ENCODE measurements around the gene SNRNP200. TPM values are rescaled to one million over a fixed set of nuclear protein-coding genes. Genes with fewer than 3 reads are reported as not detected.

SNRNP200 gene
- total RNA-seq, 2 experiments from 2014 or later, result 196 to 202 TPM

- H3K9me3 Mint-ChIP-seq, result no peaks in the 10 kb centered on the region
- no peaks in the 10 kb centered on the region for H3K27me3 Mint-ChIP-seq
- peaks cover 27% of the 10 kb centered on the region for H3K36me3 Mint-ChIP-seq
- H3K27ac Mint-ChIP-seq, result peak overlapping the region; percentile 70
- H3K4me3 Mint-ChIP-seq, result peak overlapping the region; percentile 54
- H3K4me1 Mint-ChIP-seq, result peaks cover 56% of the 10 kb centered on the region
- no peak for DNase-seq
Observed at GRCh38 chr2:96256611-96257113, 48.7 kb downstream of the SNRNP200 start.

GRCh38 chr2:96254571-96254970 is 50.8 kb downstream of the SNRNP200 start:
- DNase-seq, result no peak
- Mint-ChIP-seq H3K36me3 (peaks cover 25% of the 10 kb centered on the region), H3K9me3 (no peaks in the 10 kb centered on the region), H3K27ac (no peak overlapping the region), H3K4me1 (peaks cover 44% of the 10 kb centered on the region), H3K27me3 (no peaks in the 10 kb centered on the region), H3K4me3 (no peak overlapping the region)

- no peak for DNase-seq
- Mint-ChIP-seq H3K9me3 (no peaks in the 10 kb centered on the region), H3K27ac (no peak overlapping the region), H3K36me3 (peaks cover 25% of the 10 kb centered on the region), H3K27me3 (no peaks in the 10 kb centered on the region), H3K4me3 (no peak overlapping the region), H3K4me1 (peaks cover 33% of the 10 kb centered on the region)
Observed at GRCh38 chr2:96253006-96253405, 52.3 kb downstream of the SNRNP200 start.

- Mint-ChIP-seq H3K4me3 (no peak overlapping the region), H3K27ac (no peak overlapping the region), H3K36me3 (peaks cover 23% of the 10 kb centered on the region), H3K9me3 (no peaks in the 10 kb centered on the region), H3K27me3 (no peaks in the 10 kb centered on the region), H3K4me1 (peaks cover 32% of the 10 kb centered on the region)
- no peak for DNase-seq
Observed at GRCh38 chr2:96252526-96252925, 52.8 kb downstream of the SNRNP200 start.

- Mint-ChIP-seq H3K4me3 (no peak overlapping the region), H3K27ac (peak overlapping the region; percentile 47), H3K9me3 (no peaks in the 10 kb centered on the region), H3K36me3 (peaks cover 20% of the 10 kb centered on the region), H3K4me1 (peaks cover 29% of the 10 kb centered on the region), H3K27me3 (no peaks in the 10 kb centered on the region)
- DNase-seq, result no peak
Observed at GRCh38 chr2:96251721-96252292, 53.5 kb downstream of the SNRNP200 start.

- no peaks in the 10 kb centered on the region for H3K27me3 Mint-ChIP-seq
- no peak for DNase-seq
- H3K4me3 Mint-ChIP-seq, result no peak overlapping the region
- H3K36me3 Mint-ChIP-seq, result peaks cover 8% of the 10 kb centered on the region
- peaks cover 26% of the 10 kb centered on the region for H3K4me1 Mint-ChIP-seq
- H3K27ac Mint-ChIP-seq, result peak overlapping the region; percentile 75
- H3K9me3 Mint-ChIP-seq, result no peaks in the 10 kb centered on the region
Observed at GRCh38 chr2:96250188-96250587, 55.2 kb downstream of the SNRNP200 start.

- H3K4me3 Mint-ChIP-seq, result no peak overlapping the region
- DNase-seq, result no peak
- H3K27me3 Mint-ChIP-seq, result no peaks in the 10 kb centered on the region
- H3K27ac Mint-ChIP-seq, result peak overlapping the region; percentile 0
- H3K36me3 Mint-ChIP-seq, result peaks cover 7% of the 10 kb centered on the region
- H3K4me1 Mint-ChIP-seq, result peaks cover 24% of the 10 kb centered on the region
- no peaks in the 10 kb centered on the region for H3K9me3 Mint-ChIP-seq
Observed at GRCh38 chr2:96249654-96250053, 55.7 kb downstream of the SNRNP200 start.

- no peak for DNase-seq
- H3K4me3 Mint-ChIP-seq, result no peak overlapping the region
- no peak overlapping the region for H3K27ac Mint-ChIP-seq
Observed at GRCh38 chr2:96248624-96249023, 56.7 kb downstream of the SNRNP200 start.

GRCh38 chr2:96247896-96248295 is 57.5 kb downstream of the SNRNP200 start:
- no peaks in the 10 kb centered on the region for H3K27me3 Mint-ChIP-seq
- H3K27ac Mint-ChIP-seq, result peak overlapping the region; percentile 72
- no peak for DNase-seq
- H3K36me3 Mint-ChIP-seq, result peaks cover 7% of the 10 kb centered on the region
- H3K9me3 Mint-ChIP-seq, result no peaks in the 10 kb centered on the region
- H3K4me1 Mint-ChIP-seq, result peaks cover 26% of the 10 kb centered on the region
- H3K4me3 Mint-ChIP-seq, result no peak overlapping the region

More at GRCh38 chr2:96248624-96249023, 56.7 kb downstream of the SNRNP200 start:
- H3K36me3 Mint-ChIP-seq, result peaks cover 5% of the 10 kb centered on the region
- no peaks in the 10 kb centered on the region for H3K27me3 Mint-ChIP-seq
- H3K4me1 Mint-ChIP-seq, result peaks cover 24% of the 10 kb centered on the region
- no peaks in the 10 kb centered on the region for H3K9me3 Mint-ChIP-seq

- H3K9me3 Mint-ChIP-seq, result no peaks in the 10 kb centered on the region
- no peak for DNase-seq
- no peak overlapping the region for H3K27ac Mint-ChIP-seq
- H3K36me3 Mint-ChIP-seq, result peaks cover 12% of the 10 kb centered on the region
- H3K4me3 Mint-ChIP-seq, result no peak overlapping the region
- no peaks in the 10 kb centered on the region for H3K27me3 Mint-ChIP-seq
- H3K4me1 Mint-ChIP-seq, result peaks cover 35% of the 10 kb centered on the region
Observed at GRCh38 chr2:96247009-96247408, 58.3 kb downstream of the SNRNP200 start.

- DNase-seq, result no peak
- Mint-ChIP-seq H3K27me3 (no peaks in the 10 kb centered on the region), H3K4me1 (peaks cover 41% of the 10 kb centered on the region), H3K27ac (peak overlapping the region; percentile 62), H3K36me3 (peaks cover 12% of the 10 kb centered on the region), H3K4me3 (no peak overlapping the region), H3K9me3 (no peaks in the 10 kb centered on the region)
Observed at GRCh38 chr2:96245609-96246390, 59.5 kb downstream of the SNRNP200 start.

GRCh38 chr2:96243843-96244242 is 61.5 kb downstream of the SNRNP200 start:
- H3K4me1 Mint-ChIP-seq, result peaks cover 44% of the 10 kb centered on the region
- no peak overlapping the region for H3K27ac Mint-ChIP-seq
- no peak for DNase-seq
- peaks cover 10% of the 10 kb centered on the region for H3K36me3 Mint-ChIP-seq
- H3K27me3 Mint-ChIP-seq, result no peaks in the 10 kb centered on the region
- H3K9me3 Mint-ChIP-seq, result no peaks in the 10 kb centered on the region
- H3K4me3 Mint-ChIP-seq, result no peak overlapping the region

GRCh38 chr2:96241900-96242611 is 63.3 kb downstream of the SNRNP200 start:
- Mint-ChIP-seq H3K27ac (peak overlapping the region; percentile 91), H3K9me3 (no peaks in the 10 kb centered on the region), H3K4me3 (peak overlapping the region; percentile 52), H3K4me1 (peaks cover 41% of the 10 kb centered on the region), H3K27me3 (no peaks in the 10 kb centered on the region), H3K36me3 (peaks cover 10% of the 10 kb centered on the region)
- peak; percentile 62 for DNase-seq

- no peak for DNase-seq
- peaks cover 10% of the 10 kb centered on the region for H3K36me3 Mint-ChIP-seq
- no peaks in the 10 kb centered on the region for H3K9me3 Mint-ChIP-seq
- peak overlapping the region; percentile 91 for H3K27ac Mint-ChIP-seq
- no peak overlapping the region for H3K4me3 Mint-ChIP-seq
- H3K27me3 Mint-ChIP-seq, result no peaks in the 10 kb centered on the region
- H3K4me1 Mint-ChIP-seq, result peaks cover 38% of the 10 kb centered on the region
Observed at GRCh38 chr2:96241227-96241626, 64.1 kb downstream of the SNRNP200 start.

- Mint-ChIP-seq H3K4me1 (peaks cover 31% of the 10 kb centered on the region), H3K36me3 (peaks cover 9% of the 10 kb centered on the region), H3K27ac (peak overlapping the region; percentile 32), H3K27me3 (no peaks in the 10 kb centered on the region), H3K4me3 (no peak overlapping the region), H3K9me3 (no peaks in the 10 kb centered on the region)
- no peak for DNase-seq
Observed at GRCh38 chr2:96240341-96241038, 64.9 kb downstream of the SNRNP200 start.

Data from activated naive CD8-positive, alpha-beta T cell treated with anti-CD3 and anti-CD28 coated beads for 36 hours (primary cell).